ENCODE data around the gene C15orf61.

C15orf61 gene

DNA sequence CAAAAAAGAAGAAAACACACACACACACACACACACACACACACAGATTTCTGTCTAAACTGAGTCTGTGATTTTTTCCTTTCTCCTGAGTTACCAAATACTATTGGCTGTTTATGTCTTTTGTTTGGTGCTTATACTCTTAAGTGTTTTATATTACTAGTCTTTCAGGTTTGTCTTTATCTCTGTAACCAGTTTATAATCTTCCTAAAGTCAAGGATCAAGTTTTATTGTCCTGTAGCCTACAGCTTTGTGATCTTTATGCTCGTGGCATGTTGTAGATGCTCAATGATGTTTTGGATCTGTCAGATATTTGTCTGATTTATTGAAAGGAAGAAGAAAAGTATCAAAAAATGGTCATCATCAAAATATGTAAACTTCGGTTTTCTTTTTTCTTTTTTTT is 26.1 kb downstream of the C15orf61 start:
- in situ Hi-C loops (cut with HindIII; ENCODE audit: low pct_ligation_motif_present, low pct_unique_long_range_greater_than_20kb, low sequenced_read_pairs) = no loop called here
- no peak for DNase-seq

DNA sequence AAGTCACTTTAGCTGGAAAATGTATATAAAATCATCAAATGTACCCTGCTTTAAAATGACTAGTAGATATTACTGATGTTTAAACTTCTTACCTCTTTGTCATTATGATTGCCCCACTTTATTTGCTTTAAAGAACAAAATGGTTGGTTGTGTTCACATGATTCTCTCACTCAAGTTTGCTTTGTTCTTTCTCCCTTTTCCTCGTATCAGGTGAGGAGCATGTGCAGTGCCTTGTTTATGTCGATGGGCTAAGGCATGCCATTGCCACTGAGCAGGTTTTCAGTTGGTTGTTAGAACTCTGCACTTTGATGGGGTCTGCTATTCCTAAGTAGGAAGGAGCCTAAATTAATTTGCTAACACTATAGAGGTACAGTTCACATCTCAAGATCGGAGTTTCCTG is 26.9 kb downstream of the C15orf61 start:
- no peak for DNase-seq
- in situ Hi-C loops (cut with HindIII; ENCODE audit: low pct_ligation_motif_present, low pct_unique_long_range_greater_than_20kb, low sequenced_read_pairs) = no loop called here

DNA sequence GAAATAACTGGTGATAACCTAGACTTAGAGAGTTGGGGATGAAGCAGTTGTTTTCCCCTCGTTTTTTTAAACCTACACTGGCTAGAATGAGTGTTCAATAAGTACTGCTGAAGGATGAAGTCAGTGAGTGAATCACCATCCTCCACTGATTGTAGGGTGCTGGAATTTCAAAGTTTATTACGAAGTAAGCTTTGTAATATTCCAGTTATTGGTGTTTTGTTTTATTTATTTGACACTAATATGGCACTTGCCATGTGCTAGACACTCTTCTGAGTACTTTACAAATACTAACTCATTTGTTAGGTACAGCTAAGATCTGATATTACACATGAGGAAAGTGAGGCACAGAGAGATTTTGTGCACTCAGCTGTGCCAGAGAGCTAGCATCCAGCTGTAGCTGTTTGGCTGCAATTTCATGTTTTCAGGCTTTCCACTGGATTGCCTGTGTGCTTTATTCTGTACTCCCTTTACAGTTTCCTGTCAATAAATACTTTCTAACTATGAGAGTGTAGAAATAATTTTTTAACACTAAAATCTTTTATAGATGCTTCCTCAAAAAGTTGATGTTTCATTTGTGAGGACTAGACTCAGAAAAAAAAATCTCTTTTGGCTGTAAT is 27.4 kb downstream of the C15orf61 start:
- DNase-seq = peak; percentile 35
- in situ Hi-C loops (cut with HindIII; ENCODE audit: low pct_ligation_motif_present, low pct_unique_long_range_greater_than_20kb, low sequenced_read_pairs) = no loop called here

DNA sequence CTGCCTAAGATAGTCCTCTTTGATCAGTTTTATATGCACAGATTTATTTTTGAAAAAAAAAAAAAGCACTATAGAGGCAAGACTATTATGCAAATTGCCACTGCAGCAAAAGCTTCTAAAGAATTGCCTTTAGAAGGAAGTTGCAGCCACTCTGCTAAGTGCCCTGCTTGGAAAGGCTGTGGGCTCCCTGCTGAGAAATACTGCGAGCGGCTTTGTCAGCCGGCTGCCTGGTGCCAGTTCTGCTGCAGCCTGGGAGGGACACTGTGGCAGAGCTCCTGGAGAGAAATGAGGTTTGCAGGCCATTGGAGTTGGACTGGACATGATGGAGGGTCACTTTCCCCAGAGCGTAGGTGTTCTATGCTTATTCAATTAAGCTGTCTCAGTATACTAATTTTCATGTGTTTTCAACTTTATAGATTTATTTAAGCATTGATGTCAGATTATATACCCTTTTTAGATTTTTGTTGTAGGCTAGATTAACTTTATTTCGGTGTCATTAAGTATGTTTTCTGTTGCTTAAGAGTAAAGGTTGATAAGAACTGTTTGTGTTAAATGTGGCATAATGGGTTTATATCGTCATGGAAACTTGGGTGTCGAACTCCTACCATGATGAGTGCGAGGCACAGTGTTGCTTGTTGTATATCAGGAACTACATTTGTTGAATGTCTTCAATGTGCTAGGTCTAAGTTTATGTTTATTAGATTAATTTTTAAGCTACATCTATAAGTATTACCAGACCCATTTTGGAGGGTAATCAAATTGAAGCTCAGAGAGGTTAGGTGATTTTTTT is 28.1 kb downstream of the C15orf61 start:
- in situ Hi-C loops (cut with HindIII; ENCODE audit: low pct_ligation_motif_present, low pct_unique_long_range_greater_than_20kb, low sequenced_read_pairs) = no loop called here
- DNase-seq = no peak

DNA sequence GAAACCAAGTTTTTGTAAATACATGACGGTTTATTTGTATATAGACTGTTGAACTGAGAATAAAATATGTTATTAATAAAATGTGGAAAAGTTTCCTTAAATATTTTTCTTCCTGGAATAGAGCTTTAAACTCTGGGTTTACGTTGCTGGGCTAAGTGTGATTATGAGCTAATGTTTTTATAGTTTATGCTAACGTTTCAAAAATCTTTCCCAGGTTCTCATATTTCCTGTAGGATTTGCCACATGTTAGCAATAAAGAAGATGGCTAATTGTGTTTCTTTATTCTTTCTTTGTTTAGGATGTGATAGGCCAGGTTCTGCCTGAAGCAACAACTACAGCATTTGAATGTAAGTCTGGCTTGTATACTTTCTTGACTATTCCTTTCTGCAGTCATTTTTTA is 28.8 kb downstream of the C15orf61 start:
- DNase-seq = no peak
- in situ Hi-C loops (cut with HindIII; ENCODE audit: low pct_ligation_motif_present, low pct_unique_long_range_greater_than_20kb, low sequenced_read_pairs) = no loop called here

DNA sequence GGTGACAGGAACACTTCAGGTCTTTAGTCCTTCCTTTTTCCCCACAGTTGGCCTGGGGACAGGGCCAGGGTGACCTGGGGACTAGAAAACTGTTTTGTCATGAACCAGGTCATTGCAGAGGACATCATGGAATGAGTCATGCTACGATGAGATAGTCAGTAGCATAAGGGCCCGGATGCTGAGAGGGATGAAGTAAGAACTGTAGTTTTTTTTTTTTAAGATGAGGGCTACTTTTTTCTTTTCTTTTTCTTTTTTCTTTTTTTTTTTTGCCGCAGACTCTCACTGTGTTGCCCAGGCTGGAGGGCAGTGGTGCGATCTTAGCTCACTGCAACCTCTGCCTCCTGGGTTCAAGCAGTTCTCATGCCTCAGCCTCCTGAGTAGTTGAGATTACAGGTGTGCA is 29.6 kb downstream of the C15orf61 start:
- no peak for DNase-seq
- in situ Hi-C loops (cut with HindIII; ENCODE audit: low pct_ligation_motif_present, low pct_unique_long_range_greater_than_20kb, low sequenced_read_pairs) = no loop called here

DNA sequence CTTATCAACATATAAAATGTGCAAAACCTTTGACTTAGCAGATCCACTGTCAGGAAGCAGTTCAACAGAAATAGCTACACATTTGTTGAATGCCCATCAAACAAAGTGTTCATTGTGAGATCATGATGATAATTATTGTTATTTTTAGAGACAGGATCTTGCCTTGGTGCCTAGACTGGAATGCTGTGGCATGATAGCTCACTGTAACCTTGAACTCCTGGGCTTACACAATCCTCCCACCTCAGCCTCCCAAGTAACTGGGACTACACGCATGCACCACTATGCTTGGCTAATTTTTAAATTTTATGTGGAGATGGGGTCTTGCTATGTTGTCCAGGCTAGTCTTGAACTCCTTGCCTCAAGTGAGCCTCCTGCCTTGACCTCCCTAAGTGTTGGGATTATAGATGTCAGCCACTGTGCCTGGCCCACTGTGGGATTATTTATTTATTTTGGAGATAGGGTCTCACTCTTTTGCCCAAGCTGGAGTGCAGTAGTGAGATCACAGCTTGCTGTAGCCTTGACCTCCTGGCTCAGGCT is 30.3 kb downstream of the C15orf61 start:
- DNase-seq = no peak
- in situ Hi-C loops (cut with HindIII; ENCODE audit: low pct_ligation_motif_present, low pct_unique_long_range_greater_than_20kb, low sequenced_read_pairs) = no loop called here

DNA sequence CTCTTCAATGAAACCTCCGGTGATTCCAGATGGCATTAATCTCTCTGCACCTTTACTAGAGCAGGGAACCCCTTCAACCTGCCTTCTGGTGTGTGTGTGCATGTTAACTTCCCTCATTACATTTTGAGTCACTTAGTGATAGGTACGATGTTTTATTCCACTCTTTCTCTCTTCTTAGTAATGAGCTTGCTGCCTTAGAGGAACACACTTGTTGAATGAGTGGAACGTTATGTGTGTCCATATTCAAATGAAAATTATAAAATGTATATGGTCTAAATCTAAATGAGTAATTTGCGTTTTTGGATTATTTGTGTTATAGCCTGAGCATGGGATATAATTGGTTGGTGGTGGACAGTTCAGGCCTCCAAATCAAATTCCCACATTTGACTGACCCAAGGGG is 33.6 kb downstream of the C15orf61 start:
- in situ Hi-C loops (cut with HindIII; ENCODE audit: low pct_ligation_motif_present, low pct_unique_long_range_greater_than_20kb, low sequenced_read_pairs) = no loop called here
- DNase-seq = no peak

DNA sequence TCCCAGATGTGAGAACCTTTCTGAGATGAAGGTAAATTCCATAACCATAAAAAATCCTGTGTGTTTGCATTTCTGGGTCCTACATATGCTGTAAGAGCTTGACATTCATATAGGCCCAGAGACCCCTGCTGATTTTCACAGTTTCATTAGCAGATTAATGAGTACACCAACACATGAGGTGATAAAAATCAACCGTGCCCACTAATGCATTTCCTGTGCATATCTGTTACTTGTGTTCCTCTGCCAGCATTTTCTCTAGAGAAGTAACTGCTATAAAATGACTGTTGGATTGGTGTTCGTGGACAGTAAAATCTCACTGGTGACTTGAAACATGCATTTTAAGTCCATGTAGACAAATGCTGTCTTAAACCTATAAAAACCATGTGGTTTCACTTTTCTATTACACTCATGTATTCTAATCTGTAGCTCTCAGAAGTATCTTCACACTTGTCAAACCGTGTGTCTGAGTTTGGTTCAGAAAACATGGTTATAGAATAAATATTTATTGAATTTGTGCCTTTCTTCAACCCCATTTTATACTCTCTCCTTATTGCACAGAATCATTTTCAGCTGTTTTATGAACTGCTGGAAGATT is 36.1 kb downstream of the C15orf61 start:
- in situ Hi-C loops (cut with HindIII; ENCODE audit: low pct_ligation_motif_present, low pct_unique_long_range_greater_than_20kb, low sequenced_read_pairs) = no loop called here

DNA sequence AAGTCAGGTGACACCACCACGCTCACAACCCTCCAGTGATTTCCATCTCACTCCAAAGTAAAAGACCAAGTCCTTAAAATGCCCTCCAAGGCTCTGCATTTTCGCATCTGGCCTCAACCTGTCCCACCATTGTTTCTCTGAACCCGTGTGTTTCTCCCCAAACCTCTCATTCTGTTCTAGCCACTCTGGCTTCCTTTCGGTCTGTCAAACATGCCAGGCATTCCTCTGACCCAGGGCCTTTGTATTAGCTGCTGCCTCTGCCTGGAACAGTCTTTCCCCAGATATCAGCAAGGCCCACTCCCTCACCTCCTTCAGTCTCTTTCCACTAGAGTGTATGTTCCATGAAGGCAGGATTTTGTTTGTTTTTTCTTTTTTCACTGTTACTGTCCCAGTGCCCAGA is 37.6 kb downstream of the C15orf61 start:
- in situ Hi-C loops (cut with HindIII; ENCODE audit: low pct_ligation_motif_present, low pct_unique_long_range_greater_than_20kb, low sequenced_read_pairs) = no loop called here
- no peak for DNase-seq

More for the DNA sequence above, 36.1 kb downstream of the C15orf61 start:
- no peak for DNase-seq

DNA sequence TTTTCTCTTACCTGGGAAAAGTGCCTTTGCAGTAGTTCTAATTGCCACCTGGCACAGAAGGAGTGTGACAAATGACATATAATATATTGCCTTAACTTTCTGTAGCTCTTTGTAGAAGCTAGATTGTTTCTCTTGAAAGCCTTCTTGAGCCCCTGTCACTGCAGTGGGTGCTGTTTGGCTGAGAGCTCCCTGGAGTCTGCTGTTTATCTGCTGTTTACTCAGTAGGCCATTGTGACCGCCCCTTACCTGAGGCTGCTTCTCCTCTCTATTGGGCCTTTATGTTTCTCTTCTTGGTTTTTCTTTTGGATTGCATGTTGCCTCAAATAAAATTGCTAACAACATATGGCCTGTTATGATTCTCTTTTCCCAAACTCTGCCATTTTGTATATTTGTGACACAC is 38.2 kb downstream of the C15orf61 start:
- in situ Hi-C loops (cut with HindIII; ENCODE audit: low pct_ligation_motif_present, low pct_unique_long_range_greater_than_20kb, low sequenced_read_pairs) = no loop called here
- DNase-seq = no peak

DNA sequence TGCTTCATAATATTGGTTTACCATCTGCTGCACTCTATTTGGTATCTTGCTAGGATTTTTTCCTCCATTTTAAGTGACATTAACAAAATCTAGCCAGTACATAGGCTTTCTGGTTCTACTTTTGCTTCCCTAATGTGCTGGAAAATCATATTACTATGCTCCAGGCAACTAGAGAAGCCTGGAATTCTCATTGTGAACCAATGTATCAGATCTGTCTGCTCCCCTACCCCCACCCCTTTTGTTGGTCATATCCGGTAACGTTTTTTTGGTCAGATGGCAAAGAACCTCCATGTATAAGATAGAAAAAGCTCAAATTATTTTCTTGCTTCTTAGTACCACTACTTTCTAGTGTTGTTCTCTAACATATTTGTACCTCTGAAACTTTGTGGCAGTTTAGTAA is 38.6 kb downstream of the C15orf61 start:
- in situ Hi-C loops (cut with HindIII; ENCODE audit: low pct_ligation_motif_present, low pct_unique_long_range_greater_than_20kb, low sequenced_read_pairs) = no loop called here
- DNase-seq = no peak

DNA sequence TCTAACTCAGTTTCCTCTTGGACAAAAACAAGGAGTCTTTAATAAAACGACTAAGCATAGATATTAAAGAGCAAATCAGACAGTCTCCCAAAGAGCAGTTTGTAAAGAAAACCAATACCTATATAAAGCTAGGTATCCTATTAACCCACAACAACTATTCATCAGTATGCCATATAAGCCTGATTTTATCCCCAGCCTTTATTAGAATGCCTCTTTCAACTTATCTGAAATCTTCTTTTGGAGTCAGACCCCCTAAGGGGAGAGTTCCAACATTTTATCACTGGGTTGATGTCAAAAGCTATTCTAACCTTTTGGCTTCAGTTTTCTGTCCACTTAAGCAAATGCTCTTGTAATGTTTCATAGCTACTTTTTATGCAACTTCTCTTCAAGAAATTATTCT is 39.4 kb downstream of the C15orf61 start:
- DNase-seq = no peak
- in situ Hi-C loops (cut with HindIII; ENCODE audit: low pct_ligation_motif_present, low pct_unique_long_range_greater_than_20kb, low sequenced_read_pairs) = no loop called here

DNA sequence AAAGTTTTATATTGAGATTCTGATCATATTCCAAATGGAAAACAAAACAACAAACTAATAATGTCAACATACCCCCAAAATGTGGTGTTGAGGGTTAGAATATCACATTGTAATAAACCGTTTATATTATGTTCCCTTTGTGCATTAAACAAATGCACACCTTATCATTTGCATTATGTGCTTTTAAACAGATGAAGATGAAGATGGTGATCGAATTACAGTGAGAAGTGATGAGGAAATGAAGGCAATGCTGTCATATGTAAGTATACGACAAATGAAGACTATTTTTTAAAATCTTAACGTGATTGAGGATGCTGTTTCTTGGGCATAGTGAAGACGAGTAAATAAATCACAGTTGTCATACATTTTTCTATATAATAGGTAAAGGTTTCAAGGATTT is 42.2 kb downstream of the C15orf61 start:
- no peak for DNase-seq
- in situ Hi-C loops (cut with HindIII; ENCODE audit: low pct_ligation_motif_present, low pct_unique_long_range_greater_than_20kb, low sequenced_read_pairs) = no loop called here

DNA sequence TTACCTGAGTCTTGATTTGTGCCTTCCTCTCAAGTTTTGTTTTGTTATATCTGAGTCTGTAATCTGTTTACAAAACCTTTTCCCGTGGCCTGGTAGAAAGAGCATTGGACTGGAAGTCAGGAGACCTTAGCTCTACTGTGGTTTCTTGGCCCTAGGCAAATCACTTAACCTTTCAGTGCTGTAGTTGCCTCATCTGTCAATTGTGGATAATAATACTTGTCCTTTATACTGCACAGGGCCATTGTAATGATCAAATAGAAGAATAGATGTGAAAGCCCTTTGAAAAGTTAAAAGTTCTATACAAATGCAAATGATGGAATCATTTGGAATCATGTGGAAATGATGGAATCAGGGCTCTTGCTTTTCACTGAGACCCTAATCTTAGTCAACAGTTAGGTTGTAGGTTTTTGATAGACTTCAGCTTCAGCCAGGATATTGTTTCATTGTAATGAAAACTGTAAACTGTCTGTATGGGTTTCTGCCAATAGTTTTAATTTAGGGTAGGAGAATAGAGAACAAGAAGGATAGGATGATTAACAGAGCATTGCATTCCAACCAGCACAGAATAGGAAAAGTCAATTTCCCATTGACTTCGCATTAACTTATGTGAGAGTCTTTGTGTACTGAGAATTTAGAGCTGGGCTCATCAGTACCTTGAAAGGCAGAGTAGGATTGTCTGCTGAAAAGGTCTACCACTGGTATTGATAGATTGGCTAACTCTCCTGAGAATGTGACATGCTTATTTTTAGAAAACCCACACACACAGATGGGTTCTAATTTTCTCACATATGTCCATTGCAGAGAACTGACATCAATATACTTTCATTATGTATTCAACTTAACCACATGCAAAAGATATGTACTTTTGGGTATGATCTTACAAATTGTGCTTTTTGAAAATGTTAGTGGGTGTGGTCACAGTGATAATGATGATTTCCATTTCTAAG is 43.4 kb downstream of the C15orf61 start:
- DNase-seq = no peak
- in situ Hi-C loops (cut with HindIII; ENCODE audit: low pct_ligation_motif_present, low pct_unique_long_range_greater_than_20kb, low sequenced_read_pairs) = no loop called here

DNA sequence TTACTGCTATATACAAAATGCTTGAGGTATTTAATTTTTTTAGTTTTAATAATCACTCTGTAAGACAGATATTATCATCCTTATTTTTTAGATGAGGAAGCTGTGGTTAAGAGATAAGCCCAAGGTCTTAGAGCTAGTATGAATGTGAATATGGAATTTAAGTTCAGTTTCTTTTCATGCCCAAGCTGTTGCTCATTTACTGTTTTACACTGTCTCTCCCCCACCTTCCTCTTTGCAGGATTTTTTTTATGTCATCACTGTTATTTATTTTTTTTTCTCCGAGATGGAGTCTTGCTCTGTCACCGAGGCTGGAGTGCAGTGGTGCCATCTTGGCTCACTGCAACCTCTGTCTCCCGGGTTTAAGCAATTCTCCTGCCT is 44.0 kb downstream of the C15orf61 start:
- DNase-seq = no peak
- in situ Hi-C loops (cut with HindIII; ENCODE audit: low pct_ligation_motif_present, low pct_unique_long_range_greater_than_20kb, low sequenced_read_pairs) = no loop called here

DNA sequence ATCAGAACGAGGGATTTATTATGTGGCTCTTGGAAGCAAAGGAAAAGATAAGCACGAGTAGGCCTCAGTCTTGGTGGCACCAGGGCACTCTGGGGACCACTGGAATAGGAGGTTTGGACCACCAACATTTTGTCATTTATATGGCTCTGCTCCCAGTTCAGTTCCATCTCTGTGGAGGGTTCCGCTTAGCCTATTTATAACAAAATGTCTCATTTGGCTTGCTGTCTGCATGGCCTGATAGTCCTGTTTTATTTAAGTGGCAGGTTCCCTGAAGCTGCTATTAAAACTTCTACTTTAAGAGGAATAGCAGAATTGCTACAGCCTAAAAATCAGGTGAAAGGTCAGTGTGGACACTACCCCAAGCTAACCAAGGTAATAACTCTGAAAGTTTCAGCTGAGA is 48.7 kb downstream of the C15orf61 start:
- in situ Hi-C loops (cut with HindIII; ENCODE audit: low pct_ligation_motif_present, low pct_unique_long_range_greater_than_20kb, low sequenced_read_pairs) = no loop called here
- no peak for DNase-seq

DNA sequence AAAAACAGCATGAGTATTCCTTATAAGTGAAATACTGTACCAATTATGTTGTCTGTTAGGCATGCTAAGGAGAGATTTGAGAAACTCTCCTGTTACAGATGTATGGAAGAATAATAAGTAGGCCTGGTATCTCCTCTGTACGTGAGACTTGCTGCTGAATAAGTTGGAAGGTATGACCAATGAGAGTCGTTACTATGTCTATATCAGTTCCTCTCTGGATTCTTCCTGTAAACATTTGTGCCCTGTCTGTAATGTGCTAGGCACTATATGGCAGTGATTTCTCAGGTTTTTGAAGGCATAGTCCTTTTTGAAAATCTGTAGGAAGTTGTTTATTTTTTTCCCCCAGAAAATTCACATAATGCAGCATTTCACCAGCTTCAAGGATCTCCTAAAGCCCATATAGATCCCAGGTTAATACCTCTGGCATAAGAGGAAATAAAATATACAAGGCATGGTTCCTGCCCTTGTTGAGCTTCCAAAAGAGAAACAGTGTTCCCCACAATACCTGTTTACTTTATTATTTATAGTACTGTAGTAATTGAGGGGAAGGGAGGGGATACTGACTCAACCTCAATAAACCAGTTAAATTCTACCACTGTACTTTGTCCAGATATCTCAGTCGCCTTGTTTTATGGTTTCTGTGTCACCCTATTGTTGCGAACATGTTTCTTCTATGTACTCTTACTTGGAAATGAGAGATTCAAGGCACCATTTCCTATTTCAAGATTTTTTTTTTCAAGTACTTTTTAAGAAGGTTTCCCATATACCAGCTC is 50.1 kb downstream of the C15orf61 start:
- in situ Hi-C loops (cut with HindIII; ENCODE audit: low pct_ligation_motif_present, low pct_unique_long_range_greater_than_20kb, low sequenced_read_pairs) = no loop called here
- DNase-seq = no peak
